ENCODE data around the gene PTPRN2. TPM values are rescaled to one million over a fixed set of nuclear protein-coding genes. Genes with fewer than 3 reads are reported as not detected.

The PTPRN2 gene
- total and polyA plus RNA-seq, 2 of the 13 experiments (the other 11 are each of a cell fraction or from before 2014, with no cell fraction given) = 2.5 to 24.2 TPM

- in situ Hi-C loops (cut with HindIII; ENCODE audit: extremely low pct_ligation_motif_present, low pct_unique_long_range_greater_than_20kb) (no loop called here), intact Hi-C loops (cut with micrococcal nuclease; ENCODE audit: unreplicated experiment) (no loop called here)
- Histone ChIP-seq H3K9me3 (ENCODE audit: low read length) (no peaks in the 10 kb centered on the region), H3K4me3 (replicated peaks in 1 of 3; ENCODE audit: insufficient read depth in 1 of 3, low read depth in 2 of 3, low read length in 3 of 3) (no peak overlapping the region), H4K20me1 (ENCODE audit: insufficient read depth, low read length) (no peaks in the 10 kb centered on the region), H3K27ac (ENCODE audit: extremely low read length, insufficient read depth, low read length) (no peak overlapping the region), H2AFZ (ENCODE audit: low read length) (no peak overlapping the region), H3K4me2 (ENCODE audit: low read depth, low read length) (no peak overlapping the region), H3K9ac (ENCODE audit: insufficient read depth, low read depth, low read length) (no peak overlapping the region), H3K27me3 (ENCODE audit: control insufficient read depth in 1 of 2, insufficient read depth in 2 of 2, low read length in 2 of 2) (peaks cover 0 to 63% of the 10 kb centered on the region in 2 experiments; a peak in 3 of 5 replicates), H3K4me1 (ENCODE audit: insufficient read depth, low read length) (no peaks in the 10 kb centered on the region), H3K79me2 (ENCODE audit: insufficient read depth, low read length) (no peaks in the 10 kb centered on the region), H3K36me3 (replicated peaks in 1 of 2; ENCODE audit: control insufficient read depth in 1 of 2, insufficient read depth in 2 of 2, low read length in 2 of 2) (no peaks in the 10 kb centered on the region)
- DNase-seq (ENCODE audit: low spot score) (no peak), ATAC-seq (no peak), FAIRE-seq (no peak)
- CTCF ChIA-PET (ENCODE audit: low intra/inter-chr PET ratio, low total read pairs) = no interaction called here
- 60% methylated on average over 21 of the region's 28 CpGs for WGBS (ENCODE audit: low lambda C conversion rate)
- POLR2A ChIA-PET = no interaction called here
- BruUV-seq (replicated peaks) = no TSS peak
- TF ChIP-seq FOXA3 (CRISPR knock-in tag; IDR thresholded peaks at IDR 0.05) (no peak), ZNF530 (CRISPR knock-in tag; IDR thresholded peaks at IDR 0.05; ENCODE audit: low read depth) (no peak), FOXO1 (CRISPR knock-in tag; IDR thresholded peaks at IDR 0.05) (no peak), GMEB1 (CRISPR knock-in tag; IDR thresholded peaks at IDR 0.05; ENCODE audit: borderline replicate concordance) (no peak), ARID2 (CRISPR knock-in tag; IDR thresholded peaks at IDR 0.05; ENCODE audit: borderline replicate concordance) (no peak), ZNF225 (CRISPR knock-in tag; IDR thresholded peaks at IDR 0.05) (no peak), MIER2 (CRISPR knock-in tag; IDR thresholded peaks at IDR 0.05) (no peak), TEF (CRISPR knock-in tag; IDR thresholded peaks at IDR 0.05) (no peak), ZNF30 (CRISPR knock-in tag; IDR thresholded peaks at IDR 0.05) (no peak), KLF16 (CRISPR knock-in tag; IDR thresholded peaks at IDR 0.05) (no peak), RARA (CRISPR knock-in tag; IDR thresholded peaks at IDR 0.05) (no peak)
- TF ChIP-seq, protein P1, sequence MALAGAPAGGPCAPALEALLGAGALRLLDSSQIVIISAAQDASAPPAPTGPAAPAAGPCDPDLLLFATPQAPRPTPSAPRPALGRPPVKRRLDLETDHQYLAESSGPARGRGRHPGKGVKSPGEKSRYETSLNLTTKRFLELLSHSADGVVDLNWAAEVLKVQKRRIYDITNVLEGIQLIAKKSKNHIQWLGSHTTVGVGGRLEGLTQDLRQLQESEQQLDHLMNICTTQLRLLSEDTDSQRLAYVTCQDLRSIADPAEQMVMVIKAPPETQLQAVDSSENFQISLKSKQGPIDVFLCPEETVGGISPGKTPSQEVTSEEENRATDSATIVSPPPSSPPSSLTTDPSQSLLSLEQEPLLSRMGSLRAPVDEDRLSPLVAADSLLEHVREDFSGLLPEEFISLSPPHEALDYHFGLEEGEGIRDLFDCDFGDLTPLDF (CRISPR knock-in tag; IDR thresholded peaks at IDR 0.05) = no peak
- TF ChIP-seq, protein P2, sequence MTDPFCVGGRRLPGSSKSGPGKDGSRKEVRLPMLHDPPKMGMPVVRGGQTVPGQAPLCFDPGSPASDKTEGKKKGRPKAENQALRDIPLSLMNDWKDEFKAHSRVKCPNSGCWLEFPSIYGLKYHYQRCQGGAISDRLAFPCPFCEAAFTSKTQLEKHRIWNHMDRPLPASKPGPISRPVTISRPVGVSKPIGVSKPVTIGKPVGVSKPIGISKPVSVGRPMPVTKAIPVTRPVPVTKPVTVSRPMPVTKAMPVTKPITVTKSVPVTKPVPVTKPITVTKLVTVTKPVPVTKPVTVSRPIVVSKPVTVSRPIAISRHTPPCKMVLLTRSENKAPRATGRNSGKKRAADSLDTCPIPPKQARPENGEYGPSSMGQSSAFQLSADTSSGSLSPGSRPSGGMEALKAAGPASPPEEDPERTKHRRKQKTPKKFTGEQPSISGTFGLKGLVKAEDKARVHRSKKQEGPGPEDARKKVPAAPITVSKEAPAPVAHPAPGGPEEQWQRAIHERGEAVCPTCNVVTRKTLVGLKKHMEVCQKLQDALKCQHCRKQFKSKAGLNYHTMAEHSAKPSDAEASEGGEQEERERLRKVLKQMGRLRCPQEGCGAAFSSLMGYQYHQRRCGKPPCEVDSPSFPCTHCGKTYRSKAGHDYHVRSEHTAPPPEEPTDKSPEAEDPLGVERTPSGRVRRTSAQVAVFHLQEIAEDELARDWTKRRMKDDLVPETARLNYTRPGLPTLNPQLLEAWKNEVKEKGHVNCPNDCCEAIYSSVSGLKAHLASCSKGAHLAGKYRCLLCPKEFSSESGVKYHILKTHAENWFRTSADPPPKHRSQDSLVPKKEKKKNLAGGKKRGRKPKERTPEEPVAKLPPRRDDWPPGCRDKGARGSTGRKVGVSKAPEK (CRISPR knock-in tag; IDR thresholded peaks at IDR 0.05; ENCODE audit: borderline replicate concordance) = no peak
Measured at GRCh38 chr7:157622408-157623205, 965.0 kb downstream of the PTPRN2 start.
